DOHH2 (cell line): ENCODE results near the gene TDRKH.

Experiments
- H3F3A ChIP-seq: fragments of 200-600 bp; sonication (generic), shearing (Covaris generic); 2 replicates; pipeline ENCODE4 v1.6.0; 2016; ENCODE audit warnings: antibody characterized with exemption, mild to moderate bottlenecking; ENCODE audit not compliant: control insufficient read depth, insufficient read depth
- H3K27ac ChIP-seq: fragments of 200-600 bp; sonication (generic); 2 replicates; pipeline ENCODE4 v1.5.1; 2014; ENCODE audit warnings: low read depth, mild to moderate bottlenecking, low read length, moderate library complexity
- H3K27me3 ChIP-seq: fragments of 200-600 bp; sonication (generic); 2 replicates; pipeline ENCODE4 v1.6.1; 2014; ENCODE audit warnings: mild to moderate bottlenecking, low read length, mixed read lengths; ENCODE audit not compliant: control insufficient read depth
- H3K36me3 ChIP-seq: fragments of 200-600 bp; sonication (generic); 2 replicates; pipeline ENCODE4 v1.6.1; 2014; ENCODE audit warnings: mild to moderate bottlenecking, low read length, moderate library complexity, mixed read lengths; ENCODE audit not compliant: control insufficient read depth
- H3K4me1 ChIP-seq: fragments of 200-600 bp; sonication (generic); 2 replicates; pipeline ENCODE4 v1.6.1; 2014; ENCODE audit warnings: mild to moderate bottlenecking, low read length, mixed read lengths; ENCODE audit not compliant: control insufficient read depth
- H3K4me2 ChIP-seq: fragments of 200-600 bp; sonication (generic); 2 replicates; pipeline ENCODE4 v1.6.0; 2014; ENCODE audit warnings: mild to moderate bottlenecking, low read length, moderate library complexity
- H3K4me3 ChIP-seq: fragments of 200-600 bp; sonication (generic); 2 replicates; pipeline ENCODE4 v1.5.1; 2014; ENCODE audit warnings: mild to moderate bottlenecking, low read length, mixed read lengths
- H3K79me2 ChIP-seq: fragments of 200-600 bp; sonication (generic); 2 replicates; pipeline ENCODE4 v1.6.1; 2014; ENCODE audit warnings: mild to moderate bottlenecking, low read length, mixed read lengths; ENCODE audit not compliant: control insufficient read depth
- H3K9me2 ChIP-seq: fragments of 200-600 bp; sonication (generic); replicated peaks from 2 replicates; pipeline ENCODE4 v1.6.1; 2014; ENCODE audit warnings: mild to moderate bottlenecking, low read length, mixed read lengths; ENCODE audit not compliant: control insufficient read depth
- H3K9me3 ChIP-seq: fragments of 200-600 bp; sonication (generic); 2 replicates; pipeline ENCODE4 v1.6.1; 2014; ENCODE audit warnings: antibody characterized with exemption, low read length, mixed read lengths; ENCODE audit not compliant: control insufficient read depth, insufficient read depth
- H4K20me1 ChIP-seq: fragments of 200-600 bp; sonication (generic); 2 replicates; pipeline ENCODE4 v1.6.0; 2014; ENCODE audit warnings: low read depth, mild to moderate bottlenecking, antibody characterized with exemption, low read length, moderate library complexity; ENCODE audit not compliant: control insufficient read depth, insufficient read depth
- EZH2phosphoT487 ChIP-seq: fragments of 200-600 bp; sonication (generic); IDR thresholded peaks from 2 replicates; pipeline ENCODE4 v1.6.1; 2017; ENCODE audit warnings: borderline replicate concordance, mild to moderate bottlenecking, antibody characterized with exemption, low read length, moderate library complexity, mixed read lengths
- TF ChIP-seq, protein P1 (sequence below): fragments of 200-600 bp; sonication (generic); IDR thresholded peaks from one replicate; pipeline ENCODE4 v1.5.1; 2014; ENCODE audit warnings: antibody characterized with exemption, mild to moderate bottlenecking, low read depth, low read length; ENCODE audit not compliant: poor library complexity, severe bottlenecking

Gene TDRKH

DNA sequence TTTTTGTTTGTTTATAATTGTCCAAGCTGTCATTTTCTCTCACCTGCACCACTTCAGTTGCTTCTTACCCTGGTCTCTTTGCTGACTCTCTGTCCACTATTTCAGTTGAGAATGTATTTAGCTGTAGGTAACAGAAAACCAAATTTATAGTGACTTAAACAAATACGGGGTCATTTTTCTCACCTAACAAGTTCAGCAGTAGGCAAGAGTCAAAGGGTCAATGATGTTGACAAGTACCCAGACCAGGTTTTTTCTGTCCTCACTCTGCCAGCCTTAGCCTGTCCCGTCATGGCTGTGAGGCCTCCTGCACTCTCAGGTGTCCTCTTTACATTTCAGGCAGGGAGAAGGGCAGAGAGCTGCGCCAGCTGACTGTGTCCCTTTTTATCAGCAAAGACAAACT lies 57.2 kb downstream of the TDRKH start:
- Histone ChIP-seq H3F3A (no peaks in the 10 kb centered on the region), H4K20me1 (no peaks in the 10 kb centered on the region), H3K9me2 (no peaks in the 10 kb centered on the region), H3K9me3 (peaks cover 10% of the 10 kb centered on the region), H3K27me3 (peaks cover 21% of the 10 kb centered on the region), H3K4me2 (no peak overlapping the region), H3K27ac (no peak overlapping the region), H3K4me1 (no peaks in the 10 kb centered on the region), H3K79me2 (no peaks in the 10 kb centered on the region), H3K4me3 (no peak overlapping the region), H3K36me3 (no peaks in the 10 kb centered on the region)
- TF ChIP-seq, protein P1, sequence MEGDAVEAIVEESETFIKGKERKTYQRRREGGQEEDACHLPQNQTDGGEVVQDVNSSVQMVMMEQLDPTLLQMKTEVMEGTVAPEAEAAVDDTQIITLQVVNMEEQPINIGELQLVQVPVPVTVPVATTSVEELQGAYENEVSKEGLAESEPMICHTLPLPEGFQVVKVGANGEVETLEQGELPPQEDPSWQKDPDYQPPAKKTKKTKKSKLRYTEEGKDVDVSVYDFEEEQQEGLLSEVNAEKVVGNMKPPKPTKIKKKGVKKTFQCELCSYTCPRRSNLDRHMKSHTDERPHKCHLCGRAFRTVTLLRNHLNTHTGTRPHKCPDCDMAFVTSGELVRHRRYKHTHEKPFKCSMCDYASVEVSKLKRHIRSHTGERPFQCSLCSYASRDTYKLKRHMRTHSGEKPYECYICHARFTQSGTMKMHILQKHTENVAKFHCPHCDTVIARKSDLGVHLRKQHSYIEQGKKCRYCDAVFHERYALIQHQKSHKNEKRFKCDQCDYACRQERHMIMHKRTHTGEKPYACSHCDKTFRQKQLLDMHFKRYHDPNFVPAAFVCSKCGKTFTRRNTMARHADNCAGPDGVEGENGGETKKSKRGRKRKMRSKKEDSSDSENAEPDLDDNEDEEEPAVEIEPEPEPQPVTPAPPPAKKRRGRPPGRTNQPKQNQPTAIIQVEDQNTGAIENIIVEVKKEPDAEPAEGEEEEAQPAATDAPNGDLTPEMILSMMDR = no peak
- no peak for TF ChIP-seq EZH2phosphoT487

GRCh38 chr1:151729966-151730291 lies 60.4 kb downstream of the TDRKH start:
- H3K4me2 ChIP-seq = no peak overlapping the region

DNA sequence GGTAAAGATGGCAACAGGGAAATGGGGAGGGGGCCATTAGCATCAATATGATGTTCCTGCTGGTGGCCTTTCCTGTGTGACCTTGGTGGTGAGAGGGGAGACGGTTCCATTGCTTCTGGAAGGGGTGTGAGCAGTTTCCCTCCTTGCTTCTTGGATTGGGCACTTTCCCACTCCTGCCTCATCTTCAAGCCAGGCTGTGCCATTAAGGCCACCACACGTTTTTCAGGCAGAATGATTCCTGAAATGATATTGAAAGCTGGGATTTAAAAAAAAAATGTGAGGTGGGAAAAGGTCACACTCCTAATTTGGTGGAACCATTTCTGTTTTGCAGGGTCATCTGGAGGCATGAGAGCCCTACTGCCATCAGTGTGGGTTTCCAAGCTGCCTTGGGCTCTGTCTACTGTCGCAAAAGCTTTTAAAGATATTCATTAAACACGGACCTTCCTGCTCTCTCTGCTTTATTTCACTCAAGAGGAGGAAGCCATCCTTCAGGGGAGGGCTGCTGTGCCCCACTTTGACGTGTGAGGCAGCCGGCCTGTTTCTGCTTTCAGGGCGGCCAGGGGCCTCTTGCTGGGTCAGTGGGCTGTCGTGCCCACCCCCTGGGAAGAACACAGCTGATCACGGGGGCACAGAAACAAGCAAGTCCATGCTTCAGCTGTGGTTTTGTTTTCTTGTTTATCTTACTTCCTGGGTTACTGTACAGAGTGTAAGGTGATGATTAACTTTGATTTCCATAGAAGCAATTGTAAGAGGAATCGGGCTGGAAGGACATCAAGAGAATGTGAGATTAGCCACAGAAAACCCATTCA lies 60.9 kb downstream of the TDRKH start:
- Histone ChIP-seq H3K27me3 (peaks cover 40% of the 10 kb centered on the region), H3F3A (no peaks in the 10 kb centered on the region), H3K79me2 (no peaks in the 10 kb centered on the region), H3K9me3 (no peaks in the 10 kb centered on the region), H3K9me2 (no peaks in the 10 kb centered on the region), H3K4me3 (no peak overlapping the region), H3K36me3 (no peaks in the 10 kb centered on the region), H4K20me1 (no peaks in the 10 kb centered on the region), H3K4me1 (no peaks in the 10 kb centered on the region), H3K4me2 (no peak overlapping the region), H3K27ac (no peak overlapping the region)
- TF ChIP-seq, protein P1 = no peak
- TF ChIP-seq EZH2phosphoT487 = no peak

More at GRCh38 chr1:151729966-151730291, 60.4 kb downstream of the TDRKH start:
- TF ChIP-seq, protein P1 = no peak
- no peak for TF ChIP-seq EZH2phosphoT487
- H3K79me2 ChIP-seq = no peaks in the 10 kb centered on the region
- H3F3A ChIP-seq = no peaks in the 10 kb centered on the region
- no peaks in the 10 kb centered on the region for H3K4me1 ChIP-seq
- H3K36me3 ChIP-seq = no peaks in the 10 kb centered on the region
- peaks cover 38% of the 10 kb centered on the region for H3K27me3 ChIP-seq
- H3K4me3 ChIP-seq = no peak overlapping the region
- H3K27ac ChIP-seq = no peak overlapping the region
- no peaks in the 10 kb centered on the region for H3K9me3 ChIP-seq
- H3K9me2 ChIP-seq = no peaks in the 10 kb centered on the region
- H4K20me1 ChIP-seq = no peaks in the 10 kb centered on the region
